Sigmoid colon (tissue), 7 donors: ENCODE results near the gene ZNF599. TPM values are rescaled to one million over a fixed set of nuclear protein-coding genes. Genes with fewer than 3 reads are reported as not detected.

Experiments
- DNase-seq: peaks from one replicate; pipeline ENCODE4 v3.0.0-alpha.2; 2019
- H3K27ac ChIP-seq, 4 donors: fragments of 200-600 bp; sonication (generic); one replicate each; pipeline ENCODE4 v1.5.1; 2016 to 2019; ENCODE audit warnings: mild to moderate bottlenecking in 1 of 4
- H3K27me3 ChIP-seq, 3 donors: fragments of 200-600 bp; sonication (generic); one replicate each; pipeline ENCODE4 v1.5.1; 2019; ENCODE audit warnings: mild to moderate bottlenecking in 1 of 3
- H3K36me3 ChIP-seq, 4 donors: fragments of 200-600 bp; sonication (generic); one replicate each; pipeline ENCODE4 v1.5.1; 2016 to 2019
- H3K4me1 ChIP-seq, 4 donors: fragments of 200-600 bp; sonication (generic); one replicate each; pipeline ENCODE4 v1.5.1; 2017 to 2019
- H3K4me3 ChIP-seq, 4 donors: fragments of 200-600 bp; sonication (generic); one replicate each; pipeline ENCODE4 v1.5.1; 2017 to 2019; ENCODE audit warnings: mild to moderate bottlenecking in 2 of 4, moderate library complexity in 1 of 4
- H3K9me3 ChIP-seq, 4 donors: fragments of 200-600 bp in 3 of 4; sonication (generic) in 3 of 4; one replicate each; pipeline versions ENCODE4 v1.5.1 to v1.6.1; 2013 to 2019
- CTCF ChIP-seq, 4 experiments: fragments of 450-650 bp in 3 of 4; fragments of 200-600 bp in 1 of 4; IDR thresholded peaks; one replicate each; pipeline ENCODE4 v1.5.1; 2016 to 2019; ENCODE audit warnings: antibody characterized with exemption in 4 of 4, mild to moderate bottlenecking in 3 of 4, moderate library complexity in 2 of 4
- EP300 ChIP-seq, 4 donors: sonication (generic); formaldehyde crosslinking; IDR thresholded peaks; one replicate each; pipeline ENCODE4 v1.6.1; 2017; ENCODE audit warnings: antibody characterized with exemption in 4 of 4
- POLR2A ChIP-seq, 2 donors: fragments of 450-650 bp; IDR thresholded peaks; one replicate each; pipeline ENCODE4 v1.6.1; 2016; ENCODE audit warnings: antibody characterized with exemption in 2 of 2, mild to moderate bottlenecking in 2 of 2, moderate library complexity in 2 of 2
- POLR2AphosphoS5 ChIP-seq, 4 donors: sonication (generic); formaldehyde crosslinking; IDR thresholded peaks; one replicate each; pipeline ENCODE4 v1.6.1; 2017; ENCODE audit warnings: antibody characterized with exemption in 4 of 4
- WGBS, 2 donors: extraction: QIAGEN DNeasy Blood & Tissue Kit; methylation state at CpG; one replicate each; pipeline ENCODE4 v1.1.7; 2013; 5-methylcytosine and 5-hydroxymethylcytosine counted together
- intact Hi-C: fragments of 100-400 bp; cut with DNase I; formaldehyde crosslinking; loops from one replicate; pipeline ENCODE4 v1.15.1; 2023
- polyA plus RNA-seq, 3 donors: library from polyadenylated mRNA; stranded (reverse); fragments of 200-250 nt; gene quantifications; one replicate each; pipeline ENCODE4 v1.2.3, GENCODE V29; 2013
- total RNA-seq, 4 donors: library from RNA; depleted of rRNA; stranded (reverse); fragments of >200 nt; gene quantifications; one replicate each; pipeline ENCODE4 v1.1.0, GENCODE V29; 2016
- donor health status: healthy with polysubstance abuse.
- donor health status: Bipolar disorder and iron deficiency.
- donor health status: healthy.

Gene ZNF599
- total and polyA plus RNA-seq, 7 donors = 0.46 to 11.9 (median 7.1) TPM

- Histone ChIP-seq H3K36me3 (peaks cover 6 to 75% (median 39%) of the 10 kb centered on the region in 4 donors), H3K4me1 (no peaks in the 10 kb centered on the region), H3K9me3 (peaks cover 27 to 64% (median 50%) of the 10 kb centered on the region in 4 donors), H3K27me3 (no peaks in the 10 kb centered on the region), H3K27ac (no peak overlapping the region), H3K4me3 (no peak overlapping the region)
- 97% methylated on average over 11 of the region's 11 CpGs for WGBS, 2 donors
- TF ChIP-seq CTCF (IDR thresholded peaks at IDR 0.05) (no peak), POLR2AphosphoS5 (IDR thresholded peaks at IDR 0.05) (no peak), EP300 (IDR thresholded peaks at IDR 0.05) (no peak), POLR2A (IDR thresholded peaks at IDR 0.05) (no peak)
- no peak for DNase-seq
- intact Hi-C loops = no loop called here
Observed at GRCh38 chr19:34759218-34759917, 13.6 kb downstream of the ZNF599 start.

GRCh38 chr19:34757441-34757840 is 15.6 kb downstream of the ZNF599 start:
- intact Hi-C loops = no loop called here
- DNase-seq = no peak
- no peak overlapping the region for H3K4me3 ChIP-seq
- no peak overlapping the region for H3K27ac ChIP-seq
- no peaks in the 10 kb centered on the region for H3K4me1 ChIP-seq
- H3K27me3 ChIP-seq = no peaks in the 10 kb centered on the region
- TF ChIP-seq CTCF (IDR thresholded peaks at IDR 0.05) = no peak
- no peak for TF ChIP-seq POLR2AphosphoS5 (IDR thresholded peaks at IDR 0.05)
- no peak for TF ChIP-seq POLR2A (IDR thresholded peaks at IDR 0.05)
- TF ChIP-seq EP300 (IDR thresholded peaks at IDR 0.05) = no peak
- peaks cover 0 to 72% (median 27%) of the 10 kb centered on the region in 4 donors for H3K36me3 ChIP-seq
- 95 to 96% methylated on average over 4 of the region's 4 CpGs for WGBS, 2 donors
- H3K9me3 ChIP-seq = peaks cover 27 to 72% (median 55%) of the 10 kb centered on the region in 4 donors

- Histone ChIP-seq H3K27ac (no peak overlapping the region), H3K27me3 (no peaks in the 10 kb centered on the region), H3K4me3 (no peak overlapping the region), H3K4me1 (no peaks in the 10 kb centered on the region), H3K36me3 (peaks cover 6 to 45% (median 17%) of the 10 kb centered on the region in 4 donors), H3K9me3 (peaks cover 14 to 74% (median 34%) of the 10 kb centered on the region in 4 donors)
- 94 to 96% methylated on average over 3 of the region's 3 CpGs for WGBS, 2 donors
- TF ChIP-seq EP300 (IDR thresholded peaks at IDR 0.05) = no peak
- TF ChIP-seq POLR2AphosphoS5 (IDR thresholded peaks at IDR 0.05) = no peak
- TF ChIP-seq CTCF (IDR thresholded peaks at IDR 0.05) = no peak
- TF ChIP-seq POLR2A (IDR thresholded peaks at IDR 0.05) = no peak
- DNase-seq = no peak
- intact Hi-C loops = no loop called here
Observed at GRCh38 chr19:34744896-34745690, 27.9 kb downstream of the ZNF599 start.

- DNase-seq = no peak
- Histone ChIP-seq H3K4me1 (peaks cover 0 to 30% (median 26%) of the 10 kb centered on the region in 4 donors), H3K27ac (peak overlapping the region; percentile 93 to 99 (median 96)), H3K27me3 (no peaks in the 10 kb centered on the region), H3K36me3 (peaks cover 2 to 44% (median 26%) of the 10 kb centered on the region in 4 donors), H3K4me3 (peak overlapping the region; percentile 68 to 90 (median 77)), H3K9me3 (peaks cover 0 to 15% (median 6%) of the 10 kb centered on the region in 4 donors)
- 5 to 16% methylated on average over 16 of the region's 16 CpGs for WGBS, 2 donors
- intact Hi-C loops = loop anchor here (2.0 kb wide), 1 partner anchor 38 kb away; the partner anchor contains the start of gene ZNF599
- TF ChIP-seq POLR2AphosphoS5 (IDR thresholded peaks at IDR 0.05) (peak in 1 of 4 donors; percentile 3), CTCF (IDR thresholded peaks at IDR 0.05) (no peak)
Observed at GRCh38 chr19:34734537-34735103, 38.4 kb downstream of the ZNF599 start.
